Measurements from ENCODE around the gene PLCB1.

PLCB1 gene

GRCh38 chr20:8671370-8671961, 539.4 kb downstream of the PLCB1 start:
- DNase-seq: no peak

GRCh38 chr20:8673116-8673515, 541.0 kb downstream of the PLCB1 start:
- no peak for DNase-seq

GRCh38 chr20:8675896-8676295, 543.8 kb downstream of the PLCB1 start:
- DNase-seq: no peak

GRCh38 chr20:8678098-8678776, 546.2 kb downstream of the PLCB1 start:
- no peak for DNase-seq

GRCh38 chr20:8689337-8689736, 557.3 kb downstream of the PLCB1 start:
- DNase-seq: no peak

- no peak for DNase-seq
Observed at GRCh38 chr20:8690074-8690473, 558.0 kb downstream of the PLCB1 start.

GRCh38 chr20:8693709-8694108, 561.6 kb downstream of the PLCB1 start:
- DNase-seq: no peak

- no peak for DNase-seq
Observed at GRCh38 chr20:8700756-8701155, 568.7 kb downstream of the PLCB1 start.

- DNase-seq: no peak
Observed at GRCh38 chr20:8706961-8707700, 575.1 kb downstream of the PLCB1 start.

GRCh38 chr20:8709627-8710026, 577.6 kb downstream of the PLCB1 start:
- no peak for DNase-seq

- no peak for DNase-seq
Observed at GRCh38 chr20:8711501-8711900, 579.4 kb downstream of the PLCB1 start.

- no peak for DNase-seq
Observed at GRCh38 chr20:8714206-8714605, 582.1 kb downstream of the PLCB1 start.

- no peak for DNase-seq
Observed at GRCh38 chr20:8718279-8718678, 586.2 kb downstream of the PLCB1 start.

- DNase-seq: no peak
Observed at GRCh38 chr20:8720089-8720488, 588.0 kb downstream of the PLCB1 start.

GRCh38 chr20:8721098-8721497, 589.0 kb downstream of the PLCB1 start:
- DNase-seq: peak; percentile 84

GRCh38 chr20:8722277-8722928, 590.3 kb downstream of the PLCB1 start:
- DNase-seq: peak; percentile 87

- DNase-seq: no peak
Observed at GRCh38 chr20:8723296-8723695, 591.2 kb downstream of the PLCB1 start.

- no peak for DNase-seq
Observed at GRCh38 chr20:8724884-8725283, 592.8 kb downstream of the PLCB1 start.

GRCh38 chr20:8726460-8726859, 594.4 kb downstream of the PLCB1 start:
- peak; percentile 41 for DNase-seq

GRCh38 chr20:8735014-8735413, 602.9 kb downstream of the PLCB1 start:
- no peak for DNase-seq

GRCh38 chr20:8735674-8736073, 603.6 kb downstream of the PLCB1 start:
- no peak for DNase-seq

- no peak for DNase-seq
Observed at GRCh38 chr20:8740265-8740664, 608.2 kb downstream of the PLCB1 start.

GRCh38 chr20:8744228-8744844, 612.3 kb downstream of the PLCB1 start:
- no peak for DNase-seq
